NCI-H2107 treated with DMSO at 0.1 percent for 48 hours (cell line): ENCODE data around the gene DENND4B.

Experiments used
- DNase-seq: peaks from one replicate; lab custom pipeline; 2025; ENCODE audit not compliant: unreplicated experiment; lab: John Stamatoyannopoulos, UW

The DENND4B gene

DNA sequence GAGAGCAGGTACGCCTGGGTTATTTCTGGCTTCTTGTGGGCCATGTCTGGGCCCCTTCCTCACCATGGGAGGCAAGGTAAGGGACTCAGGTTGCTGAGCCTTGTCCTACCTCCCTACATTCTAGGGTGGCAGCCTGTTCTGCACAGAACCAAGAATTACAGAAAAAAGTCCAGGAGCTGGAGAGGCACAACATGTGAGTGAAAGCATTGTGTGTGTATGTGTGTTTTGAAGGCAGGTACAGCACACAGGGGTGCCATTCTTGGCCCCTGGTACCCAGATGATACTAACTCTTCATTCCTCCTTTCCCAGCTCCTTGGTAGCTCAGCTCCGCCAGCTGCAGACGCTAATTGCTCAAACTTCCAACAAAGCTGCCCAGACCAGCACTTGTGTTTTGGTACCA, 26.6 kb upstream of the DENND4B start:
- no peak for DNase-seq

DNA sequence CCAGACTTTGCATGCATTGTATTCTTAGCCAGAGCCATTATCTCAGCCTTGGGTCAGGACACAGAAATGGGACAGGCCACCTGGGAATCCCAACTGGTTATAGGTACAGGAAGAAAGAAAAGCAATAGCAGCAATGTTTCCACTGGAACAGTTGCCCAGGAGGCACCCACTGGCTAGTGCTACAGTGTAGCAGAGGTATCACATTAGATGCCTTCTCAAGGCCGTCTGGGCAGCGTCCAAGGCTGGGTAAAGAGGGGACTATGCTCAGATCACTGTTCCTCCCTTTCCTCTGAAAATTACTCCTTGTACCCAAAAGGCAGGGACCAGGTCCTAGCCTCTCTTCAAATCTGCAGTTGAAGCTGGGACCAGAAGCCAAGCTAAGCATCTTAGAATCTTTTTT, 23.8 kb upstream of the DENND4B start:
- no peak for DNase-seq

DNA sequence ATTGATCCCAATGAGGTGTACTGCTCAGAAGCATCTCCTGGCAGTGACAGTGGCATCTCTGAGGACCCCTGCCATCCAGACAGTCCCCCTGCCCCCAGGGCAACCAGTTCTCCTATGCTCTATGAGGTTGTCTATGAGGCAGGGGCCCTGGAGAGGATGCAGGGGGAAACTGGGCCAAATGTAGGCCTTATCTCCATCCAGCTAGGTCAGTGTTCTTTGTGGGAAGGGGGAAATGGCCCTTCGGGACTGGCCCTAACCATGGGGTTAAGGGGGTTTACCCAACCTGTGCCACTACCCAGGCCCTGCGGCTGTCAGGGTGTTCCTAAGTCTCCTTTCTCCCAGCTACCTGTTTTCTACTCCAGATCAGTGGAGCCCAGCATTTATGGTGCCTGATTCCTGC, 22.5 kb upstream of the DENND4B start:
- DNase-seq: no peak

DNA sequence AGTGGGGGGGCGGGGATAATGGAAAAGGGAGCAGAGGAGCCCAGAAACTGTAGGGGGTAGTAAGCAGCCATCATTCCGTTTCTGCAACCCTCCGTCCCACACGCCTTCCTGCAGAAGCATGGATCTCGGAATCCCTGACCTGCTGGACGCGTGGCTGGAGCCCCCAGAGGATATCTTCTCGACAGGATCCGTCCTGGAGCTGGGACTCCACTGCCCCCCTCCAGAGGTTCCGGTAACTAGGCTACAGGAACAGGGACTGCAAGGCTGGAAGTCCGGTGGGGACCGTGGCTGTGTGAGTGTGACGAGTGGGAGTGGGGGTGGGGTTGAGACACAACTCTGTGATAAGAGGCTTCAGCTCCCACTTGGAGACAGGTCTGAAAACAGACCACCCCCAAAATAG, 21.9 kb upstream of the DENND4B start:
- no peak for DNase-seq

DNA sequence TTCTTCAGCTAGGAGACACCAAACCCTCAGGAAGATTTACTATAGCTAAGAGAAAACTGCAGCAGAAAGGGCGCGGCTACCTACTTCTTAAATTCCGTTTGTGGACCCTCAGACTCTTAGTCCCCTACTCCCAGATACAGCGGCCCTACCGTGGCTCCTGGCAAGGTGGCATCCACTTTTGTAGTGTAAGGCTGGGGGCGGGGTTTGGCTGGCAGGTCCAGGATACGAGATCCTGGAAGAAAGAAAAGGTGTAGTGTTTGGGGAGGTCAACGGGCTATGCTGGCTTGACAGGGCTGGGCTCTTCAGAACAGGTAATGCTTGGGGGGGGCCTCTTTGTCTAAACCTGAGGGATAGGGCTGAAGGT, 21.5 kb upstream of the DENND4B start:
- peak; percentile 80 for DNase-seq

DNA sequence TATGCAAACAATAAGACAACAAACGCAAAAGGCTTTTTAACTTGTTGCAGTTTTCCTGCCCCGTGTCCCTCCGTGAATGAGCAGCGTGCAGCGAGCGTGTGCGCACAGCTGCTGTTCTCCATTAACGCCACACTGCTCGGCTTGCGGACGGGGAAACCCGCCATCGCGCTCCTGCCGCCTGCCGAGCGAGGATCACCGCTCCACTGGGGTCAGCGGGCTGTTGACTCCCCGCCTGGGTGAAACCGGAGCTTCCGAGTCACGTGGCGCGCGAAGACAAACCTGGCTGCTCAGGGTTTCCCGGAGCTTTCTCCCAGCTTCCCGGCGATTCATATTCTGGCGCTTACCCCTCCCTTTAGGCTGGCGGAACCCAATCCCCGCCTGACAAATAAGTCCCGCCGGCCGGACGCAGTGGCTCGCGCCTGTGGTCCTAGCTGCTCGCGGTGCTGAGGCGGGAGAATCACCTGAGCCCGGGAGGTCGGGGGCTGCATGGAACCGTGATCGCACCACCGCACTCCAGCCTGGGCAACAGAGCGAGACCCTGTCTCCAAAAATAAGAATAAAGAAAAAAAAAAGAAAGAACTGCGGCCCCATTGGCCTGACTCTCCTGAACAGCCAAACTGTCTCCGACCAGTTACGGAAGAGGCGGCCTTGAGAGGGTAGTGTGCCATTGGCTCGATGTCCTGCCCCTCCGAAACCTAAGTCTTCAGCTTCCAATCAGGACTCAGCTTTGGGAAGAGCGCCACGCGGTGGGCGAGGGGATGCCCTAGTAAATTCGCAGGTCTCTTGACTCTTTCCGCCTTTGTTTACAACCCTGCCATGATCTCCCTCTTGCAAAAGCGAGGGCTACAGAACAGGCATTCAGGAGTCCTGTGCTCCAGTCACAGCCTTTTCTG, 20.8 kb upstream of the DENND4B start, which contains the start of gene CREB3L4:
Gene CREB3L4 (plus strand): TSS at position 796 of the 893 bp plus-strand sequence. CDS start 624 bp downstream, outside the sequence.
- peak; percentile 99 for DNase-seq

DNA sequence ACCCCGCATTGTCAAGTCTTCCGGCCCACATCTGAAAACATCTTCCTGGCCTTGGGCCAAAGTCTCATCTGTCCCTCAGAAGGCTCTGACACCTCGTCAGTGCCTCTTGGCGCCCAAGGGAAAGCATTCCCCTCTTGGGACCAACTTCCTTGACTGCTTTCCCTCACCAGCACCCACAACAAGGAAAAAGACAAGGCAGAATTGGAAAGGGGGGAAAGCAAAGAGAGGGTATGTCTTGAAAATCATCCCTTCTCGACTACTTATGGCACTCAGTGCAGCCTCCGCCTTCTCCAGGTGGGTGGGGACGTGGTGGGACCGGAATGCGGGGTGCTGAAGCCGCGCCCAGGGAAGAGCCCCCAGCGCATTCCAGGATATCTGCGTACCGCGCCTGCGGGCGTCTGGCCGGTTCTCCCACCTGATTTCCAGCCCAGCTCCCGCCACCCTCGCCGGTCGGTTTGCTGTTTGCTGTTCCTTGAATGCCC, 17.4 kb upstream of the DENND4B start:
- no peak for DNase-seq

DNA sequence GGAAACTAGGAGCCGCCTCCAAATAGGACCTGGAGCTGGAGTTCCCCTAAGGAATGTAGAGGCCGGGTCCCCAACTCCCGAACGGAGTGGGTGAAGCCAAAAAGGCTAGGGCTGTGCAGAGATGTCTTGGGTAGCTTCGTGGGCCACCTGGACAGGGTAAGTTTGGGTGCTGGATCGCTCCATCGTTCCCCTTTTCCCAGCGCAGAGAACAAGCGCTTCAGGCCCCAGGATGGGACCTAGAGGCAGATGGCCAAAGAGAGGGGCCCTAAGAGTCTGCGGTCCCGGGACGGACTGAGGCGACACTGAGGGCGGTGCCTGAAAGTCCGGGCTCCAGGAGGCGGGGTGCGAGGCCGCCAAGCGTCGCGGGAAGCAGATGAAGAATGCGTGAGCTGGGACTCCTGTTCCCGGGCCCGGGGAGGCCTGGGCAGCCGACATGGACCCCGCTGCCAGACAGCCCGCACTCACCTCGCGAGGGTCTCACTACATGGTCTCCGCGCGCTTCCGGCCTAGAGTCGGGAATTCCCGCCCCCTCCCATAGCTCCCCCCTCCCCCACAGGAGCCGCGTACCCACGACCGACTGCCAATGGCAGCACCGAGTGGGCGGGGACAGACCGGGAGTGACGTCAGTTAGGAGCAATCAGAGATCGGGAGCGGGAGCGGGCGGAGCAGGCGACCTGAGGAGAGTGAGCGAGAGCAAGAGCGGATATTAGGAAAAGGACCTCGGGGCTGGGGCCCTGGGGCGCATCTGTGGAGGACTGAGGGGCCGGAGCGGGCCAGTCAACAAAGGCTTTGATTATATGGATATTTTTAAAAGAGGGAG, 16.7 kb upstream of the DENND4B start, which contains the start of gene SLC39A1:
Gene SLC39A1 (minus strand): TSS at position 508 of the 820 bp plus-strand sequence. CDS start 822 bp downstream, outside the sequence.
- peak; percentile 98 for DNase-seq

DNA sequence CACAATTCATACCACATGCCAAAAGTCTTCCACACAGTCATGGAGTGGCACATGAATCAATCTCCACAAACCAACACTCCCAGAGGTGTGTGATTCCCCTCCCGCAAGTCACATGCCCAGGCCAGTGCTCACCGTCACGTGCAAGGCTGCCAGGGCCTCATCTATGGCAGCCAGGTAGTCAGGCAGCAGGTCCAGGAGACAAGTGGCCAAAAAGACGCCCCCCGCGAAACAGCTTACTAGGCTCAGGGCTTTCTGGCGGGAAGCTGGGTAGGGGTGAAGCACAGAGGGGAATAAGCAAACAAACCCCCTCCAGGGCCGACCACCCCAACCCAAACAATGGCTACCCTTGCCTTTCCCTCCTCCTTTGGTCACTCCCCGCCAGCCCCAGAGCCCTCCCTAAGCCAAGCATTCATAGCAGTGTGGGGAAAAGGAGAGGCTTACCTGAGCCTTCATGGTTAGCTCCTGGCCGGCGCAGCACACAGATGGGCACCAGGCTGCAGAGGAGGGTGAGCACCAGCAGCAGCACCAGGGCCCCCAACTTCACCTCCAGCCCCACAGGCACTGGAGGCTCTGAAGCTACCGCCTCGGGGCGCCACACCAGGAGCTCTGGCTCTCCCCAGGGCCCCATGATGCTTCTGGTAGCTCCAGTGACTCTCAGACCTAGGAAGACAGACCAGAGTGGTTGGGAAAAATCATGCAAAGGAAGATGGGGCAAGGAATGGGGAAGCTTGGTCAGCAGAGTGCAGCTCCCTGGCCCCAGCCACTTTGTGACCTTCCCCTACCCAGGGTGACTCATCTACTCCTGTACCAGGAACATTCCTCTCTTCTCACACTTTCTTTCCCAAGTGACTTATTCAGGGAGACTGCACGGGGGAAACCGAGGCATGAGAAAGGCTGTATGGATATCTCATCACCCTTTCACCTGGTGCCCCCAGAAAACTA, 15.8 kb upstream of the DENND4B start:
- no peak for DNase-seq

DNA sequence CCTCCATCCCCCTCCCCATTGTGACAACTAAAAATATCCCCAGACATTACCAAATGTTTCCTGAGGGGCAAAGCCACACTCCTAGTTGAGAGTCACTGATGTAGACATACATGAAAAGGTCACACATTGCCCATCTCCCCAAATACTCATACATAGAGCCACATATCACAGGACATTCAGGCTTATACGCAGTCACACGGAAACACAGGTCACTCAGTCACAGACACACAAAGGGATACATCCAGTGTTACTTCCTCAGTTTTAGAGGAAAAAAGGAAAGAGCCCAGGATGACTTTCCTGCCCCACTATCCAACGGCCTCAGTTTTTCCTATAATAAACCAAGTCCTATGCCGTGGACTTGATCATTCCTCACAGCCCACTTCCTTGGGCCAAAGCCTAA, 14.9 kb upstream of the DENND4B start:
- DNase-seq: no peak

DNA sequence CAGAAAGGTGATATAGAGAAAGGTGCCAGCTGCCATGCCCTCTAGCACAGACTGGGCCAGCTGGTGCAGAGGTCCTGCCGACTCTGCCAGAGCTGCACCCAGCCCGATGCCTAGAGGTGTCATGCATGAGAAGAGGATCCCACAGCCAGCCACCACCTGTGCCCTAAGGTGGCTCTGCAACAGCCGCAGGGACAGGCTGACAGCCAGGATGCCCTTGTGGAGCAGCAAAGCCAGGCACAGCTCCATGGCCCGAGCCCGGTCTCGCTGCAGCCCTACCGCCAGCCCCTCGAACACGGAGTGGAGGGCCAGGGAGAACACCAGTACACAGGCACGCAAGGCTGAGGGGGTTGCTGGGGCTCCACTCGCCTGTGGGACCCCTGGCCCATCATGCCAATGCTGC, 13.7 kb upstream of the DENND4B start:
- no peak for DNase-seq

DNA sequence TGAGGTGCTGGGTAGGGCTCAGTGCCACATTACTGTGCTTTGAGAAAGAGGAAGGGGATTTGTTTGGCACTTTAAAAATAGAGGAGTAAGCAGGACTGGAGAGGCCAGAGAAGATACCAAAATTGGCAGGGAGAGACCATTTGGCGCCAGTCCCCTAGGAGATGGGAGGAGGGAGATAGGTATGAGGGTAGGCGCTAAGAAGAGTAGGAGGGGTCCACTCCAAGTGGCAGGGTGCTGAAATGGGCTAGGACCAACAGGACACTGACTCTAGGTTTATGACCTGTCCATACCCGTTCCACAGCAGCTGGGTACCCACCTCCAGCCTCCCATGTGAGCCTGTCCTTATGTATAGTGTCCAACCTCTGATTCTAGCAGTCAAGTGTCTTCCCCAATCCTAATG, 12.9 kb upstream of the DENND4B start:
- no peak for DNase-seq

DNA sequence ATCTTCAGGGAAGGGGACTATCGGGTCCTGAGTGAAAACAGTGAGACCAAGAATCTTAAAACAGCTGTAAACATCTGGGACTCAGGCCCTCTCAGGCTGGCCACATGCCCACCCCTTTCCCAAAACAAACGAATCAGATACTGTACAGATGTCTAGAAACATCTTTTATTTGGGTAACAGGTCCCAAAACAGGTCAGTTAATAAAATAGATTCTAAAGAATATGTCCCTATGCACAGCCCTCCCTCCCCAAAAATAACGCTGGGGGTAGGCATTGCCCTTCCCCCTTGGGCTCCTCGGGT, 12.4 kb upstream of the DENND4B start:
- DNase-seq: no peak

DNA sequence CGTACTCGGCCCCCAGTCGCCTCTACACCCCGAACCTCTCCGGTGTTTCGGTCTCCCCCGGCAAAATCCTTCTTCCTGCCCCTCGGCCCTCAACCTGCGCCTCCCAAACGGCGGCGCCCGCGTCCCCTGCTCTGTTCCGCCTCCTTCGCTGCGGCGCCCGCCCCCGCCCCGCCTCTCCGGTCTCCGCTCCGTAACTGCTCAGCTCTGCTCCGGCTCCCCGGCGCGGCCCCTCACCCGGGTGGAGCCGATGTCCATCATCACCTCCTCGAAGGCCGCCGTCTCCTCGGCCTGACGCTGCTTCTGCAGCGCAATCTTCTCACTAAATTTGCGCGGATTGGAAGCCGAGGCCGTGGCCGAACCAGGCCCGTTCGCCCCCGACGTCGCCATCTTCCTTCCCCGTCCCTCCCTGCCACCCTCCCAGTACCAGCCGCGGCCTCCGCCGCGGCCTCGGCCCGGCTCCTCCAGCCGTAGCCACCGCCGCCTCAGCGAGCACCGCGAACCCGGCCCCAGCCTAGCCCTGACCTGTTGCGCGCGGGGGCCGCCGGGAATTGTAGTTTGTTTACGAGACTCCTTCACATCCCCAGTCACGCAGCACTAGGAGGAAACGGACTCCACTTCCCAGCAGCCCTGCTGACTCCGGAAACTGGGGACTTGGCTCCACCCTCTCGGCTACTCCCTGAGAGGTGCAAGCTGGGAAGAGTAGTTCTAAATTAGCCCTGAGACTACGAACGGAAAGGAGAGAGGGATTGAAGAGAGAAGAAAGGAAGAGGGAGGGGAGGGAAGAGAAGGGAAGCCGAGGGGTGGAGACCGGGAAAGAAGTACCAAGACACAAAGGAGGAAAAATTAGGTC, 11.8 kb upstream of the DENND4B start, which contains the start of gene CRTC2:
Gene CRTC2 (minus strand): TSS at position 502 of the 850 bp plus-strand sequence. CDS start 115 bp downstream, at position 387.
- peak; percentile 99 for DNase-seq

DNA sequence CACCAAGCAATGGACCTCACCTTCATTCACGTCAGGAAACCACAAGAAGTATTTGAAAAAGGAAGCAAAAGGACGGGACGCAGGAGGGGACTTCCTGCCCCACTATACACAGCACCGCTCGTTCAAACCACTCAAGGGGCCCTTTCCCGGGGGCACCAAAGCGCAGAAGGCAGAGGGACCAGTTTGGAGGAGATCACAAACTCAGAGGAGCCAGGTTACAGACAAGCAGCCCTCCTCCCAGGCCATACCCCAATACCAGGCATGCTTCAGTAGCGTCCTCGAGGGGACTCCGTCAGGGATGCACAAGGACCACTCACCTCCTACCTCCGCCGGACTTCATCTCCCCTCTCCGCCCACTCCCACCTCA, 11.2 kb upstream of the DENND4B start:
- DNase-seq: no peak

DNA sequence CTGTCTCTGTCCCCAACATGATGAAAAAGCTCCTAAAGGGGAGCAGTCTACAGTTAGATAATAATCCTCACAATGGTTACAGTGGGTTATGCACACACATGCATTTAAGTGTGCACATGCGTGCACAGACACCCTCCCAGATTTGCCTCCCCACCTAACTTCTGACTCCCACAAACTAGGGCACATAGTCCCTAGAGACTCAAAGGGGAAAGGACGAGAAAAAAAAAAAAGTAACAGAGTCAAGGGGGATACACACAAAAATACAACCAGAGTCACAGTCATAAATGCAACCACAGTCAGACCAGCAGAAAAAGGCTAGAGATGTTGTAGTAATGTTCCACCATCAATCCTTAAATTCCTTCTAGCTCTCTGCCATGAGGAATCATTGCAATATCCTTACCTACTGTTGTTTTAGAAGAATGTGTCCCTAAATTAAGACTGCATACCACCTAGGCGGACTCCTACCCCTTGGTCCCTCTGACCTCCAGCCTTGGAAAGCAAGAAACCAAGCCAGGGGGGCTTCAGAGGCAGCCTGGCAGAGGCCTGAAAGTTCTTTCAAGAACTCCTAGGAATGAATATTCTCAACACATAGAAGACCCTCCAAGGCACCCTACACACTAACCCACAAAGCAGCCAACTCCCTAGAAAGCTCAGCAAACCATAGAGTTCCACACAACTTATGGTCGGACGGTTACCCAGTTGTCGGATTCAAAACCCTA, 10.6 kb upstream of the DENND4B start:
- DNase-seq: no peak

DNA sequence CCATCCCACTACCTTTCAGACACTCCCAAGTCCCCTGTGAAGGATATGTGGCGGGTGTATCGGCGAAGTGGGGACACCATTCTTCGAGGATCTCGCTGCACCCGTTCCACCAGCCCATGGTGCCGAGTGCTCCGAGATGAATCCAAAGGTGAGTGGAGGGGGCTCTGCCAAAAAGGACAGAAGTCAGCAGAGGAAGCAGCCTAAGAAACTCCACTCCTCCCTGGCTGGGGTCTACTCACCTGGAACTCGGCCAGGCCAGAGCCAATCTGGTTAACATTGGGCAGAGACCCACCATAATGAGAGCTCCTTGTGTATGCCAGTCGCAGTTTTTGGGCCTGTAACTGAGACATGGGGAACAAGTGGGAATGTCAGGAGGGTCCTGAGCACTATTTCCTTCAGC, 8.3 kb upstream of the DENND4B start:
- DNase-seq: no peak

DNA sequence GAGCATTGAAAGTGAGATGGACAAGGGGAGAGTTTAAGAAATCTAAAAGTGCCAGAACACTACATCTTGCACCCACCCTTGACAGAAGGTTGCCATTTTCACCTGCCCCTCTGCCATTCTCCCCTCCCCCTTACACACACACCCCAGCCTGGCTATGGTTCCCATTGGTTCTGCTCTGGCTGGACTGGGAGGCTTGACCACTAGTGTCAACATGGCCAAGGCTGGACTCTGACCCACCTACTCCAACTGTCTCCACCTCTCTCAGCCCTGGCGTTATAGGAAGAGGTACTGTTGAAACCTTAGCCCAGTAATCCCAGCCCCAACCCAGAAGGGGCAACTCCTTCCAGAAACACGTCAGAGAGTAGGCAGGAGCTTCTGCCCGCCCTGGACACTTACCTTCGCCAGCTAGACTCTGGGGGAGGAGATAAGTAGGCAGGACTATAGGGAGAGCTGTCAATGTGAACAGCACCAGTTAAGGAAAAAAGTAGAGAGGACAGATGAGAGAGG, 7.4 kb upstream of the DENND4B start:
- DNase-seq: no peak

DNA sequence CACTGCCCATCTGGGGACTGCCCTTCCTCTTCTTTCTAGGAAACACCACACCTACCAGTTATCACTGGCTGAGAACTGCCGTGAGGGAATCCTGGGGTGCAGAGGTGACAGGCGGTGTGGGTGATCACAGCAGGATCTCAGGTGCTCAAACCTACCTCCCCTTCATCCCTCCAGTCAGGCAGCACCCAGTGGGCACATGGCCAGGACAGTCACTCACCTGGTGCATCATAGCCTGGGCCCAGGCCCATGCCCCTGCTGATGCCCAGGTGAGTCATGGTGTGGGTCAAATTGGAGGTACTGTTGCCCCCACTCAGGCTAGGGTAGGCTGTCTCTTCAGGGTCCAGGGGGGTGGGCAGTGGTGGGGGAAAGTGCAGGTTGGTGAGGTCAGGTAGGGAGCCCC, 5.3 kb upstream of the DENND4B start:
- no peak for DNase-seq
